Neuronal stem cell (in vitro differentiated cells): ENCODE results near the gene RCAN3.

Source experiments
- DNase-seq: peaks from one replicate; pipeline ENCODE4 v3.0.0-alpha.2; 2013; ENCODE audit warnings: low spot score
- H2AFZ ChIP-seq: one replicate; pipeline ENCODE4 v1.6.1; 2013; ENCODE audit warnings: mild to moderate bottlenecking, low read length, inconsistent platforms
- H2AK5ac ChIP-seq: 2 replicates; pipeline ENCODE4 v1.6.1; 2013; ENCODE audit warnings: low read depth, mild to moderate bottlenecking, inconsistent platforms, low read length, moderate library complexity, mixed read lengths
- H2BK120ac ChIP-seq: 2 replicates; pipeline ENCODE4 v1.6.1; 2013; ENCODE audit warnings: low read depth, mild to moderate bottlenecking, inconsistent platforms, low read length, moderate library complexity, mixed read lengths
- H2BK12ac ChIP-seq: one replicate; pipeline ENCODE4 v1.6.1; 2013; ENCODE audit warnings: low read length, inconsistent platforms
- H2BK15ac ChIP-seq: 2 replicates; pipeline ENCODE4 v1.6.1; 2013; ENCODE audit warnings: mild to moderate bottlenecking, low read length, inconsistent platforms, mixed read lengths
- H2BK5ac ChIP-seq: one replicate; pipeline ENCODE4 v1.6.1; 2013; ENCODE audit warnings: inconsistent platforms, mild to moderate bottlenecking, low read length, moderate library complexity
- H3K14ac ChIP-seq: one replicate; pipeline ENCODE4 v1.6.1; 2013; ENCODE audit warnings: low read length, inconsistent platforms
- H3K18ac ChIP-seq: 2 replicates; pipeline ENCODE4 v1.6.1; 2013; ENCODE audit warnings: low read length, inconsistent platforms
- H3K23ac ChIP-seq: 2 replicates; pipeline ENCODE4 v1.6.1; 2013; ENCODE audit warnings: low read depth, mild to moderate bottlenecking, mixed read lengths, low read length, inconsistent platforms; ENCODE audit not compliant: poor library complexity
- H3K27ac ChIP-seq: replicated peaks from 3 replicates; pipeline ENCODE4 v1.5.1; 2013; ENCODE audit warnings: low read length, inconsistent platforms
- H3K27me3 ChIP-seq, 3 experiments: 2 replicates each; pipeline ENCODE4 v1.6.1; 2013; ENCODE audit warnings: low read length in 3 of 3, mild to moderate bottlenecking in 2 of 3, inconsistent platforms in 1 of 3, low read depth in 1 of 3, mixed read lengths in 1 of 3, moderate library complexity in 1 of 3; ENCODE audit not compliant: control insufficient read depth in 3 of 3, insufficient read depth in 3 of 3
- H3K36me3 ChIP-seq, 2 donors: replicated peaks in 1 of 2; 2 replicates each; pipeline ENCODE4 v1.6.1; 2013; ENCODE audit warnings: low read length in 2 of 2; ENCODE audit not compliant: control insufficient read depth in 2 of 2, insufficient read depth in 2 of 2
- H3K4ac ChIP-seq: 2 replicates; pipeline ENCODE4 v1.6.1; 2013; ENCODE audit warnings: inconsistent platforms, mild to moderate bottlenecking, low read length, moderate library complexity
- H3K4me1 ChIP-seq, 2 donors: 1 replicate in 1 of 2; 2 replicates in 1 of 2; pipeline ENCODE4 v1.6.1; 2013; ENCODE audit warnings: low read length in 2 of 2, low read depth in 1 of 2; ENCODE audit not compliant: control insufficient read depth in 2 of 2, insufficient read depth in 1 of 2
- H3K4me2 ChIP-seq: one replicate; pipeline ENCODE4 v1.6.1; 2013; ENCODE audit warnings: mild to moderate bottlenecking, low read length, inconsistent platforms; ENCODE audit not compliant: insufficient read depth, poor library complexity, severe bottlenecking
- H3K4me3 ChIP-seq, 2 donors: 2 replicates each; pipeline ENCODE4 v1.5.1; 2013; ENCODE audit warnings: low read length in 2 of 2, mild to moderate bottlenecking in 2 of 2, inconsistent platforms in 1 of 2, moderate library complexity in 1 of 2
- H3K79me1 ChIP-seq: one replicate; pipeline ENCODE4 v1.6.1; 2013; ENCODE audit warnings: low read depth, mild to moderate bottlenecking, inconsistent platforms, low read length, moderate library complexity
- H3K9ac ChIP-seq: one replicate; pipeline ENCODE4 v1.6.1; 2013; ENCODE audit warnings: mild to moderate bottlenecking, low read depth, low read length, inconsistent platforms; ENCODE audit not compliant: poor library complexity
- H3K9me3 ChIP-seq, 2 donors: replicated peaks in 1 of 2; 2 replicates each; pipeline versions ENCODE3 to v1.6.1; 2013; ENCODE audit warnings: low read length in 2 of 2, mild to moderate bottlenecking in 2 of 2, inconsistent platforms in 1 of 2, low read depth in 1 of 2, mixed read lengths in 1 of 2, moderate library complexity in 1 of 2; ENCODE audit not compliant: control insufficient read depth in 2 of 2, insufficient read depth in 1 of 2
- H4K8ac ChIP-seq: one replicate; pipeline ENCODE4 v1.6.1; 2013; ENCODE audit warnings: low read depth, mild to moderate bottlenecking, inconsistent platforms, low read length, moderate library complexity
- H4K91ac ChIP-seq: one replicate; pipeline ENCODE4 v1.6.1; 2013; ENCODE audit warnings: low read length, low read depth, mild to moderate bottlenecking, inconsistent platforms; ENCODE audit not compliant: poor library complexity
- WGBS, 2 donors: extraction: QIAGEN DNeasy Blood & Tissue Kit; methylation state at CpG; one replicate each; pipeline ENCODE4 v1.1.7; 2013; ENCODE audit warnings: missing lambda C conversion rate in 2 of 2, mixed read lengths in 1 of 2; ENCODE audit not compliant: insufficient read length in 2 of 2, insufficient replicate concordance in 1 of 2; ENCODE audit errors: extremely low coverage in 2 of 2; 5-methylcytosine and 5-hydroxymethylcytosine counted together

RCAN3 gene

GRCh38 chr1:24477309-24477708, 25.3 kb upstream of the RCAN3 start:
- H3K9ac ChIP-seq = no peak overlapping the region
- no peak overlapping the region for H3K18ac ChIP-seq
- H2BK12ac ChIP-seq = no peak overlapping the region
- no CpG with 5 or more reads among the region's 4 CpGs for WGBS, 2 donors
- H3K79me1 ChIP-seq = no peaks in the 10 kb centered on the region
- no peaks in the 10 kb centered on the region for H3K36me3 ChIP-seq
- H3K23ac ChIP-seq = no peak overlapping the region
- H3K4me3 ChIP-seq = no peak overlapping the region
- DNase-seq = no peak
- H2AK5ac ChIP-seq = no peak overlapping the region
- no peak overlapping the region for H3K4me2 ChIP-seq
- H3K27me3 ChIP-seq = no peaks in the 10 kb centered on the region
- H2AFZ ChIP-seq = no peak overlapping the region
- no peak overlapping the region for H2BK15ac ChIP-seq
- no peak overlapping the region for H4K91ac ChIP-seq
- no peak overlapping the region for H3K4ac ChIP-seq
- H2BK5ac ChIP-seq = no peak overlapping the region
- no peak overlapping the region for H3K14ac ChIP-seq
- no peaks in the 10 kb centered on the region for H3K4me1 ChIP-seq
- H4K8ac ChIP-seq = no peak overlapping the region
- no peak overlapping the region for H3K27ac ChIP-seq
- H3K9me3 ChIP-seq = no peaks in the 10 kb centered on the region
- H2BK120ac ChIP-seq = no peak overlapping the region

- Histone ChIP-seq H2BK120ac (no peak overlapping the region), H2BK12ac (no peak overlapping the region), H3K27me3 (no peaks in the 10 kb centered on the region), H2AK5ac (no peak overlapping the region), H3K14ac (no peak overlapping the region), H3K36me3 (no peaks in the 10 kb centered on the region), H3K4me3 (no peak overlapping the region), H2BK15ac (no peak overlapping the region), H4K8ac (no peak overlapping the region), H3K18ac (no peak overlapping the region), H3K4me1 (no peaks in the 10 kb centered on the region), H4K91ac (no peak overlapping the region), H3K4me2 (no peak overlapping the region), H3K4ac (no peak overlapping the region), H3K9me3 (no peaks in the 10 kb centered on the region), H3K9ac (no peak overlapping the region), H2BK5ac (no peak overlapping the region), H3K23ac (no peak overlapping the region), H2AFZ (no peak overlapping the region), H3K79me1 (no peaks in the 10 kb centered on the region), H3K27ac (no peak overlapping the region)
- no CpG with 5 or more reads among the region's 2 CpGs for WGBS, 2 donors
- no peak for DNase-seq
These were observed 21.5 kb upstream of the RCAN3 start for GRCh38 chr1:24481101-24481500.

- H3K4me1 ChIP-seq = no peaks in the 10 kb centered on the region
- H3K14ac ChIP-seq = no peak overlapping the region
- no peak overlapping the region for H2BK15ac ChIP-seq
- H4K8ac ChIP-seq = no peak overlapping the region
- no peak overlapping the region for H3K4me2 ChIP-seq
- no peak overlapping the region for H2BK12ac ChIP-seq
- H3K18ac ChIP-seq = no peak overlapping the region
- H4K91ac ChIP-seq = no peak overlapping the region
- no peaks in the 10 kb centered on the region for H3K36me3 ChIP-seq
- no peak overlapping the region for H3K23ac ChIP-seq
- no peak overlapping the region for H3K4ac ChIP-seq
- no peak overlapping the region for H3K9ac ChIP-seq
- H2BK5ac ChIP-seq = no peak overlapping the region
- no peaks in the 10 kb centered on the region for H3K9me3 ChIP-seq
- no peaks in the 10 kb centered on the region for H3K27me3 ChIP-seq
- no peak for DNase-seq
- WGBS, 2 donors = no CpG with 5 or more reads among the region's 16 CpGs
- no peak overlapping the region for H3K27ac ChIP-seq
- no peak overlapping the region for H2AK5ac ChIP-seq
- no peak overlapping the region for H3K4me3 ChIP-seq
- H2AFZ ChIP-seq = no peak overlapping the region
- H3K79me1 ChIP-seq = no peaks in the 10 kb centered on the region
- H2BK120ac ChIP-seq = no peak overlapping the region
These were observed 20.6 kb upstream of the RCAN3 start for GRCh38 chr1:24481843-24482610.

DNA sequence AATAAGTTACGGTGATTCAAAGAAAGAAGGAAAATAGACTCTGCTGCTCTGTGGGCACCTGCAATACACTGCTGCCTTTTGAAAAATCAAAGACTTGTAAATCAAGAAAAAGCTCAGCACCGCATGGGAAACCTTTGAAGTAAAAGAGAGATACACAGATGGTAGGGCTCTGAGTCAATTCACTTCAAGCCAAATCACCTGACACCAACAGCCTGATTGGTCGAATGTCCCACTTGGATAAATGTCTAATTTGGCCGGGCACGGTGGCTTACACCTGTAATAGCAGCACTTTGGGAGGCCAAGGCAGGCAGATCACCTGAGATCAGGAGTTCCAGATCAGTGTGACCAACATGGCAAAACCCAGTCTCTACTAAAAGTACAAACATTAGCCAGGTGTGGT, 19.2 kb upstream of the RCAN3 start:
- no peak overlapping the region for H3K23ac ChIP-seq
- H3K4me2 ChIP-seq = no peak overlapping the region
- DNase-seq = no peak
- no peaks in the 10 kb centered on the region for H3K27me3 ChIP-seq
- no CpG with 5 or more reads among the region's 5 CpGs for WGBS, 2 donors
- no peaks in the 10 kb centered on the region for H3K79me1 ChIP-seq
- no peak overlapping the region for H2BK5ac ChIP-seq
- H3K14ac ChIP-seq = no peak overlapping the region
- H3K4ac ChIP-seq = no peak overlapping the region
- H2BK15ac ChIP-seq = no peak overlapping the region
- no peak overlapping the region for H3K27ac ChIP-seq
- H3K4me3 ChIP-seq = no peak overlapping the region
- H3K9ac ChIP-seq = no peak overlapping the region
- no peak overlapping the region for H2BK120ac ChIP-seq
- no peaks in the 10 kb centered on the region for H3K9me3 ChIP-seq
- no peak overlapping the region for H3K18ac ChIP-seq
- H2BK12ac ChIP-seq = no peak overlapping the region
- H2AK5ac ChIP-seq = no peak overlapping the region
- H4K8ac ChIP-seq = no peak overlapping the region
- no peaks in the 10 kb centered on the region for H3K36me3 ChIP-seq
- H4K91ac ChIP-seq = no peak overlapping the region
- H3K4me1 ChIP-seq = no peaks in the 10 kb centered on the region
- no peak overlapping the region for H2AFZ ChIP-seq
